Hindlimb muscle (tissue), 1 donor: ENCODE measurements around the gene ISY1. TPM values are rescaled to one million over a fixed set of nuclear protein-coding genes. Genes with fewer than 3 reads are reported as not detected.
A peak's percentile ranks its signal among the peaks of the same experiment; 100 is the strongest.
"Not testable (repeated sequence)": the region's sequence is repeated elsewhere in the genome, so short reads cannot be mapped to it uniquely, and the experiment has no call there.

Experiments
- DNase-seq: peaks from one replicate; pipeline ENCODE4 v3.0.0-alpha.2; 2013
- polyA plus RNA-seq: library from polyadenylated mRNA; unstranded; fragments of 120-200 nt; gene quantifications from one replicate; pipeline ENCODE4 v1.2.1, GENCODE V29; 2013; ENCODE audit not compliant: insufficient read length

ISY1 gene
- polyA plus RNA-seq, 1 donor = 34.1 TPM

- DNase-seq = no peak
These were observed 5.9 kb upstream of the ISY1 start for GRCh38 chr3:129166579-129167332.

- not testable (repeated sequence) for DNase-seq
These were observed 4.7 kb upstream of the ISY1 start for GRCh38 chr3:129165594-129165993.

DNA sequence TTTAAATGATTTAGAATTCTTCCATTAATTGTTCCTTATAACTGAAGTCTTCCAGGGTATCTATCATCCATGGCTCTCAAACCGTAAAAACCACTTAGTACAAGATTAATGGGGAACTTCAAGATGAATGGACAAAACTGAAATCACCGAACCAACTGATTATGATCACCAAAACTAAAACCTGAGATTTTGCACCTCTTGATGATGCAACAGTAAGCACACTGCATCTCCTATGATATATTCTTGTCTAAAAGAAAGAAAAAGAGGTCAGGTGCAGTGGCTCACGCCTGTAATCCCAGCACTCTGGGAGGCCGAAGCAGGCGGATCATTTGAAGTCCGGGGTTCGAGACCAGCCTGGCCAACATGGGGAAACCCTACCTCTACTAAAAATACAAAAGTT lies 3.6 kb upstream of the ISY1 start:
- no peak for DNase-seq

DNA sequence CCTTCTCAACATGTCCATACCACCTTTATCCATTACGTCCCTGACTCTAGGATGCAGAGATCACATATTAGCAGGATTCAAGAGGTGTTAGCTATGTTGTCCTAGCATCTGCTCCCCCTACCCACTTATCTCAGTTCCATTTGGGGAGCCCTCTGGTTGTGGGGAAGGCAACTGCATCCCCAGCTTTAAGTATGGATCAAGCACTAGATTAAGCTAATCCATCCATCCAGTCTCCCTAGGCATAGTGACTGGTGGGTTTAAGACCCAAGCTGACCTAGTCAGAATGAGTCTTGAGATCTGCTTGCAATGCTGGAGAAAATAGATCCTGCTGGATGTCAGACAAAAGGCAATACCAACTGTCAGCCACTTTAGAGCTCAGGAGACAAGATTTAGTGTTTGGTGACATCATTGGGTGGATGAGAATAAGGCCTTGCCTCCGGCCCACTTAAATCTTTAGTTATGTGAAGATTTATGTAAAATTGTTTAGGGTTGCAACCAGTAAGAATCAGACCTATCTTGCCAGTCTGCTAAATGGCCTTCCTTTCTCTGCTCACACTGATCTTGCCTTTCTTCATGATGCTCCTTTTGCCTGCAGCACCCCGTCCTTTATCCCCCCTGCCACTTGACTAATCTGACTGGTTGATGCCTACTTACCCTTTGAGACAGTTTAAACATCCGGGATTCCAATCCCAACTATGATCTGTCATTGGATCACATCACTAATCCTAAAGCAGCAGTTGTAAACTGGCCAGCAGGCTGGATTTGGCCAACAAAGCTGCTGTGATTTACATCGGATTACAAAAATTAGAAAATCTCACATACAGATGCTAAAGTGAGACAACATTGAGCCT lies 2.1 kb upstream of the ISY1 start:
- no peak for DNase-seq

DNA sequence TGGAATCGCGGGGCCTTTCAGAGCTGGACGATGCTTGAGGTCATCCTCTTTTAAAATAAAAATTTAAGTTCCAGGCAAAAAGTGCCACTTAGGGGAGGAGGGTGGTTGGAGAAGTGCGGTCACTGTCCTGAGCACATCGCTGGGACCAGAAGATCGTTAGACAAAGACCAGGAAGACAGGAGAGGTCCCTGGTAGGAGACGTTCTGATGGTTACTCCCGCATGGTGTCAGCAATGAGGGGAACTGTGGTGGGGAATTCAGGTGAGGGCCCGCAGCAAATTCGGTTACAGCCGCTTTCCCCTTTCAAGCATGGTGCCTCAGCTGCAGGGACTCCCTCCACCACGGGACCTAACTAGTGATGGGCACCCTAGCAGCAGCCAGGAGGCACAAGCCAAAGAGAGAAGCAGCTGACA lies 1.0 kb upstream of the ISY1 start:
- DNase-seq = no peak

GRCh38 chr3:129144786-129145185 lies 16.1 kb downstream of the ISY1 start:
- DNase-seq = no peak

DNA sequence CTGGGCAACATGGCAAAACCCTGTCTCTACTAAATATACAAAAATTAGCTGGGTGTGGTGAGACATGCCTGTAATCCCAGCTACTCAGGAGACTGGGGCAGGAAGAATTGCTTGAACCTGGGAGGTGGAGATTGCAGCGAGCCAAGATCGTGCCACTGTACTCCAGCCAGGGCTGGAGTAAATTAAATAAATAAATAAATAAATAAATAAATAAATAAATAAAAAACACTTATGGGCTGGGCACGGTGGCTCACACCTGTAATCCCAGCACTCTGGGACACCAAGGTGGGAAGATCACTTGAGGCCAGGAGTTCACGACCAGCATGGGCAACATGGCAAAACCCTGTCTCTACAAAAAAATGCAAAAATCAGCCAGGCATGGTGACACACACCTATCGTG lies 19.9 kb downstream of the ISY1 start:
- not testable (repeated sequence) for DNase-seq

DNA sequence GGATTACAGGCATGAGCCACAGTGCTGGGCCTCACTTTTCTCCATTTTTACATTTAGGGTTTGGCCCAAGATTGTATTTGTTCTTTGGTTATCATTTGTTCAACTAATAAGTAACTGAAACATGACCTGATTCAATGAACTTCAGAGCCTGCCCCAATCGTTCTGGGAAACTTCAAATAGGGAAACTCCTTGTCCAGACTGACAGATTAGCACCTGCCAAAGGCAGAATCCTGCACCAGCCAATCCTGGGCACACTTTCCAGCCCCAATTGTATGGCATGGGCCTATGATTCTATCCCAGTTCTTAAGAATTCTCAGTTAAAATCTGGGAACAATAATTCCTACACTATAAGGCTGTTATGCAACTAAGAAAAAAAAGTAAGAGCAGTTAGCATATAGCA lies 21.0 kb downstream of the ISY1 start:
- no peak for DNase-seq

DNA sequence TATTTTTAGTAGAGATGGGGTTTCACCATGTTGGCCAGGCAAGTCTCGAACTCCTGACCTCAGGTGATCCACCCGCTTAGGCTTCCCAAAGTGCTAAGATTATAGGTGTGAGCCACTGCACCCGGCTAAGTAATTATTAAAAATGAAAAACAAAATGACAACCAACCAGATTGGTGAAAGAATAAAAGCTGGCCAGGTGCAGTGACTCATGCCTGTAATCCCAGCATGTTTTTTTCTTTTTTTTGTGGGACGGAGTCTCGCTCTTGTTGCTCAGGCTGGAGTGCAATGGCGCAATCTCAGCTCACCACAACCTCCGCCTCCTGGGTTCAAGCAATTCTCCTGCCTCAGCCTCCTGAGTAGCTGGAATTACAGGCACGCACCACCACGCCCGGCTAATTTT lies 24.6 kb downstream of the ISY1 start:
- not testable (repeated sequence) for DNase-seq

DNA sequence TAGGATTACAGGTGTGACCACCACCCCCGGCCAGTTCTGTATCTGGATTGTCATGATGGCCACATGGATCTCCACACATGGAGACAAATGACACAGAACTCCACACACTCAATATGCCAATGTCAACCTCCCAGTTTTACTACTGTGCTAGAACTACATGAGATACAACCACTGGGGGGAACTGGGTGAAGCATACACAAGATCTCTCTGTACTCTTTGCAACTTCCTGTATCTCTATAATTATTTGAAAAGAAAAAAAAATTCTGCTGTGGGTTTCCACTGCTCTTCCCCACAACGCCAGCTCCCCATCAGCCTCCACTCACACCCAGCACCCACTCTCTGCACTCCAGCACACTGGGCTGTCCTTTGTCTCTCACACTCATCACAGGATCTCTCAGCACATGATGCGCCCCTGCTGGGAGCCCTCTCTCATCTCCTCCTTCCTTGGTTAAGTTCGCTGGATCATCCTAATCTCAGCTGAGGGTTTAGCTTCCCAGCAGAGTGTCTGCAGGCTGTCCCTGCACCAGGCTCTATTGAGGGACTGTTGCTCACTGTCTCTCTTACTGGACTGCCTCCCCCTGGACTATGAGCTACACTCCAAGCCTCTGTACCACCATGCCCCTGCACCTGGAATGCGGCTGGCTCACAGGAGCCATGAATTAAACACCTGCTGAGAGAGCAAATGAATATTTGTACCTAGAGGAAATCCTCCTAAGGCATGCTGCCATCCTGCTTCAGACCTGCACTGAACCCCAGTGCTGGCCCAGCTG lies 28.6 kb downstream of the ISY1 start:
- no peak for DNase-seq

DNA sequence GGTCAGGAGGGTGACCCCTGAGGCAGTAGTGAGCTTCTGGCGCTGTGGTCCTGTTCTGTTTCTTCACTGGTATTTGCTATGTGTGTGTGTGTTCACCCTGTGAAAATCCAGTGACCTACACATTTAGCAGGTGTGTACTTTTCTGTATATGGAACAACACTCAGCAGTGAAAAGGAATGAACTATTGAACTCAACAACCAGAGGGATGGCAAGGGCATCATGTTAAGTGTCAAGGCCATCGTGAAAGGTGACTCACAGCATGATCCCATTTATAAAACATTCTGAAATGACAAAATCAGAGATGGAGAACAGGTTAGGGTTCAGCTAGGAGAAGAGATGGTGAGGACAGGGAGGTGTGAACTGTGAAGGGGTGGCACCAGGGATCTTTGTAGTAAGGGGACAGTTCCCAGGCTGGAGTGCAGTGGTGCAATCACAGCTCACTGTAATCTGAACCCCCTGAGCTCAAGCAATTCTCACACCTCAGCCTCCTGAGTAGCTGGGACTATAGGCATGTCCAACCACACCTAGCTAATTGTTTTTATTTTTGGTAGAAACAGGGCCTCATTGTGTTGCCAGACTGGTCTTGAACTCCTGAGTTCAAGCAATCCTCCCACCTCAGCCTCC lies 29.3 kb downstream of the ISY1 start:
- DNase-seq = no peak

DNA sequence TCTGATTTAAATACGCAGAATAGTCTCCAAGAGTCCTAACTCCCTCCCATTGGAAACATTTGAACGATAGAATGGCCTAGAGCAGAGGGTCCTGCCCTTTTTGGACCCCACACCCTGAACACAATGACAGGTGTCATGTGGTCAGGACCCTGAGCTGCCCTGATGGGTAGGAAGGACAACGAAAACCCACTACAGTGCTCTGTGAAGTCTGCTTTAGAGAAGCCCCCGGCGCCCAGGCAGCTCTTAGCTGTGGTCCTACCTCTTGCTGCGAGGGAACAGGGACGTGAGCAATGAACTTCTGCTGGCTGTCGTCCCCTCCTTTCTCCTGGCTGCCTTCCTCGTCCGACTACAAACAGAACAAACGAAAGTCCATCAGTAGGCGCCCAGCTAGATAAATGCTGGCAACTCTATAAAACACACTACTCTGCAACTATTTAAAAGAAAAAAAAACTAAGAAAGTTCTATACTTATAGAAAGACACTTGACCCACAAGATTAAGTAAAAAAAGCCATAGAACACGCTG lies 30.5 kb downstream of the ISY1 start:
- no peak for DNase-seq

DNA sequence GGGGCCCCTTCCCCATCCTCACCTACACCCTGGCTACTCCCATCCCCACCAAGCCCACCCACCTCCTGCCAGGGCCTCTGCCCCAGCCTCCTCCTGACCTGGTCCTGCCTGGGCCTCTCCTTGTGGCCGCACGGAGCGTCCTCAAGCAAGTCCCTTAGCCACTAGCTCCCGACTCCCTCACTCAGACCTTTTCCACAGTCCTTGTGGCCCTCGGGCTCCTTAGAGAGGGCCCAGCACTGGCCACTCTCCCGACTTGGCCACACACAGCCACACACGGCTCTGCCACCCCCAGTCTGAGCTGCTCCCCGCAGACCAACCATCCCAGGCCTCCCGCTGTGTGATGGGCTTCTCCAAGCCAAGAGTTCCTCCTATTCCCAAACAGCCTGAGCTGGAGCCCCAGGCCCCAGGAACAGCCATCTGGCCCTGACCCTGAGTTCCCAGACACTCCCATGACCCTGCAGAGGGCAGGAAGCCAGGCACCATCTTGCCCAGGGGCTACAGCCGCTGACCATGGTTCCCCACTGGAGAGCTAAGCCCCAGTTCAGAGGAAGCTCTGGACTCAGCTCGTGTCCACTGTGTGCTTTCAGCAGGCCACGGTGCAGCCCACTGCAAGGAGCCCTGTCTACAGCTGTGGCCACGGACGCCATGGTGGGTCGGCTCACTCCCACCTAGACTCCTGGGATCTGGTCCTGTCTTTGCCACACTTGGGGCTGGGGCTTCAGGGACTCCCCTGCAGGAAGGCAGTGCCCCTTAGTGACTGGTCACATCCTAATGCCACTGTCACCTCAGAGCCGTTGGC lies 32.3 kb downstream of the ISY1 start:
- no peak for DNase-seq

GRCh38 chr3:129126726-129127280 lies 34.1 kb downstream of the ISY1 start:
- no peak for DNase-seq

DNA sequence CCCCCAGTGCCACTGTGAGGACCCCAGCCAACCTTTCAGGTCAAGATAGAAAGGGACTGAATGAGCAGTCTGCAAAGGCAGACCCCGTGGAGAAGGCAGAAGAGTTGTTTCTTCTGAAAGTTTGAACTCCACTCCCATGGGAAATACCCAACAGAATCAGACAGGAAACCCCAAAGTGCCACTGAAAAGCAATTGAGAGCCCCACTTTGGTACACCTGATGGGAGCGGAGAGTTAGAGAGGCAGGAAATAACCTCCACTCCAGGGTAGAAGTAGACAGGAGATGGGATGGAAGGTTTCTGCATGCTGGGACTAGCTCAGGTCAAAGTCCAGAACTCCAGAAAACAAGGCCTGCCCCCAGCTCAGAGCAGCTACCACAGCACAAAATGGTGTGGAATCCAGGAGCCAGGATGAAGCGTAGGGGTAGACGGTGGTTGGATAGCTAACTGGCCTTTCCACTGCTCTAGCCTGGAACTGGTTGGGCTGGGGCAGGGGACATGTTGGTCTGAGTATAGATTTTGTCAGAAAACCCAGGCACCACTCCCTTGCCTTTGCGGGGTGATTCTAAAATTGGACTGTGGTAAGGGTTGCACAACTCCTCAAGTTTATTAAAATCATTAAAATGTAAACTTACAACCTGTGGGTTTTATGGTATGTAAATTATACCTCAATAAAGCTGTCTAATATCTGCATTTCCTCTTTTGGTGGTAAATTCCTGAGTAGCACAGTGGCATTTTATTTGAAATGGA lies 37.4 kb downstream of the ISY1 start:
- no peak for DNase-seq

- DNase-seq = peak; percentile 57
These were observed 38.4 kb downstream of the ISY1 start for GRCh38 chr3:129122412-129123011.

DNA sequence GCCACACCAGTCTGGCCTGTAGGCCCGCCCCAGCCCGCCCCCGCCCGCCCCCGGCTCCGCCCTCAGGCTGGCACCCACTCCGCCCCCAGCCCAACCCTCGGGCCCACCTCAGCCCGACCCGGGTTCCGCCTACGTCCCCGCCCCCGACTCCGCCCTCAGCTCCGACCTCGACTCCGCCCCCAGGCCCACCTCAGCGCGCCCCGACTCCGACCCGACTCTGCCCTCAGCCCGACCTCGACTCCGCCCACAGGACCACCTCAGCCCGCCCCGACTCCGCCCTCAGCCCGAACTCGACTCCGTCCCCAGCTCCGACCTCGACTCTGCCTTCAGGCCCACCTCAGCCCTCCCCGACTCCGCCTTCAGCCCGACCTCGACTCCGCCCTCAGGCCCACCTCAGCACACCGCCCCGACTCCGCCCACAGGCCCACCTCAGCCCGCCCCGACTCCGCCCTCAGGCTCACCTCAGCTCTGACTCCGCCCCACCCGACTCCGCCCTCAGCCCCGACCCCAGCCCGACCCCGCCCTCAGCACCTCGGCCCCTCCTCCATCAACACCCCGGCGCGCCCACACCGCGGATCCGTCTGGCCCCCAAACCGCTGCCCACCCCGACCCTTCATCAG lies 39.0 kb downstream of the ISY1 start, which contains the start of gene RAB43:
RAB43 (minus strand) TSS at position 13 of the 620 bp plus-strand sequence. CDS start 315 bp downstream, outside the sequence.
- DNase-seq = peak; percentile 92

DNA sequence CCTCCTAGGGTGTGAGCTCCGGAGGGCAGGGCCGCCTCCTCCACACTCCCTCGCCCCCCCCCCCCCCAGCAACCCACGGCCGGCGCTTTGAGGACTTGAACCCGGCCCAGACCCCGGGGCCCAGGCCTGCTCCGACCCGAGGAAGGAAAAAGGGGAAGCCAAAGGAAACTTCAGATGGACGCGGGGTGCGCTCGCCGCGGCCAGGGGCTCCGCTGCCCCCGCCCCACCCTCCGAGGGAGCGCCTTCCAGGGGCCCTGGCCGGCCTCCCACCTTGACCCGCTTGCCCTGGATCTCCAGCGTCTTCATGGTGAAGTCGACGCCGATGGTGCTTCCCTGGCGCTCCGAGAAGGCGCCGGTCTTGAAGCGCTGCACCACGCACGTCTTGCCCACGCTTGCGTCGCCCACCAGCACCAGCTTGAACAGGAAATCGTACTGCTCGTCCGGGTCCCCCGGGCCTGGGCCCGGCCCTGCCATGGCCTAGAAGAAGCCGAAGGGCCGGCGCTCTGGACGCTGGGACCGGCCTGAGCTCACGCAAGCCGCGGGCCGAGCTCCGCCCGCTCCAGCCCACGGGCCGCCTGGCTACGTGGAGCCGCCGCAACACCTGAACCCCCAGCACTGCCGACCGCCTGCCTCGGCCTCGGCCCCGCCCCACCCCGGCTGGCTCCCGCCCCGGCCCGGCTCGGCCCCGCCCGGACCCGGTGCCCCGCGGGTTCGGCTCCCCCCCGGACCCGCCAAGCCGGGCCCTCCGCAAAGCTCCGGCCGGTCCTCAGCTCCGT lies 39.7 kb downstream of the ISY1 start:
- no peak for DNase-seq
